Non-pigmented ciliary epithelial cell (primary cell): ENCODE data around the gene CISD3.
A peak's percentile ranks its signal among the peaks of the same experiment; 100 is the strongest.

ENCODE experiments used
- DNase-seq: peaks from one replicate; pipeline ENCODE4 v3.0.0-alpha.2; 2010; ENCODE audit warnings: low read depth

Gene CISD3, protein sequence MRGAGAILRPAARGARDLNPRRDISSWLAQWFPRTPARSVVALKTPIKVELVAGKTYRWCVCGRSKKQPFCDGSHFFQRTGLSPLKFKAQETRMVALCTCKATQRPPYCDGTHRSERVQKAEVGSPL

DNA sequence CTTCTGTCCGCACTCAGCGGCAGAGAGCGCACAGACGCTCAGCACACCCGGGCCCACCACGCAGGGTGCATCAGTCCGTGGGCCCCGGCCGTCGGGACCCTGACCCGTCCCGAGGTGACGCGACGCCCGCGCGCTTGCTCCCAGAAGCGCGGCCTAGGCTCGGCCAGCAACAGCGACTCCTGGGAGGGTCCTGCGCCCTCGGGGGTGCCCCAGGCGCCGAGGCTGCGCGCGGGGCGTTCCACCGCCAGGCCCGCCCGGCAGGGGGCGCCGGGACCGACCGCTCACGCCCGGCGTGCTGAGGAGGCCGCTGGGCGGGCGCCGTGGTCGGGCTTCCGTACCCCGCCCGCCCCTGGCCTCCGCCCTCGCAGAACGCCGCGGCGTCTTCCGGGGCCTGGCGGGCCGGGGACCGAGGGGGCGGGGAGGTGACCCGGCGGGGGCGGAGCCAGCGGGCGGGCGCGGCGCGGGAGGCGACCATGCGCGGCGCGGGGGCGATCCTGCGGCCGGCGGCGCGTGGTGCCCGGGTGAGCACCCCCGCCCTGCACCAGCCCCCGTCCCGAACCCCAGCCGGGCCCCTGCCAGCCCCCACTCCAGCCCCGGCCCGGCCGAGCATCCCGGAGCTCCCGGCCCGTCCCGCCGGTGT, at the start of gene CISD3:
CISD3 (plus strand) TSS at position 456 of the 640 bp plus-strand sequence; CDS start at position 474, 18 bp downstream.
- DNase-seq, result no peak

DNA sequence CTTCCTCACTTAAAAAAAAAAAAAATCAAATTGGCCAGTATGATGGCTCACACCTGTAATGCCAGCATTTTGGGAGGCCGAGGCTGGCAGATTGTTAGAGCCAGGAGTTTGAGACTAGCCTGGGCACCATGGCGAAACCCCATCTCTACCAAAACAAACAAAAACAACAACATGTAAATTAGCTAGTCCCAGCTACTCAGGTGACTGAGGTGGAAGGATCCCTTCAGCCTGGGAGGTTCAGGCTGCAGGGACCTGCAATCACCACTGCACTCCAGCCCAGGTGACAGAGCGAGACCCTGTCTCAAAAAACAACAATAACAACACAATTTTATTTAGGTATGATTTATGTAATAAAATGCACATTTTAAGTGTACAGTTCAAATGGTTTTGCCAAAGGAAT, 49.0 kb upstream of the CISD3 start:
- DNase-seq, result no peak

GRCh38 chr17:38685491-38685890, 44.6 kb upstream of the CISD3 start:
- DNase-seq, result no peak

DNA sequence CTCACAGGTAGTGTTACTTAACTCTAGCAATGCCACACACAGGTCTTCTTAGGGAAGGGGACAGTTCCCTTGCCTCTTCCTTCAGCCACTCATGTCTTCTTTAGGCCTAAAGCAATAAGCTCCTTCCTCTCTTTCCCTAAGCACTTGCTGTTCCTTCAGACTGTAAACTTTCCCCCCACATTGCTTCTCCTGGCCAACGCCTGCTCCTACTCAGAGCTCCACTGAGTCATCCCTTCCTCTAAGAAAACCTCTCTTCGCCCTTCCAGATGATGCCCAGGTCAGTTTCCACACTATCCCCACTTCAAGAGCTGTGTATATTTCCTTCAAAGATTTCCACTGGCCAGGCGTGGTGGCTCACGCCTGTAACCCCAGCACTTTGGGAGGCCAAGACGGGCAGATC, 42.9 kb upstream of the CISD3 start:
- peak; percentile 28 for DNase-seq

GRCh38 chr17:38690386-38690785, 39.8 kb upstream of the CISD3 start:
- no peak for DNase-seq

- DNase-seq, result no peak
Observed at GRCh38 chr17:38691154-38691553, 39.0 kb upstream of the CISD3 start.

GRCh38 chr17:38693700-38694329, 36.3 kb upstream of the CISD3 start:
- no peak for DNase-seq

GRCh38 chr17:38697061-38697820, 32.9 kb upstream of the CISD3 start:
- no peak for DNase-seq

DNA sequence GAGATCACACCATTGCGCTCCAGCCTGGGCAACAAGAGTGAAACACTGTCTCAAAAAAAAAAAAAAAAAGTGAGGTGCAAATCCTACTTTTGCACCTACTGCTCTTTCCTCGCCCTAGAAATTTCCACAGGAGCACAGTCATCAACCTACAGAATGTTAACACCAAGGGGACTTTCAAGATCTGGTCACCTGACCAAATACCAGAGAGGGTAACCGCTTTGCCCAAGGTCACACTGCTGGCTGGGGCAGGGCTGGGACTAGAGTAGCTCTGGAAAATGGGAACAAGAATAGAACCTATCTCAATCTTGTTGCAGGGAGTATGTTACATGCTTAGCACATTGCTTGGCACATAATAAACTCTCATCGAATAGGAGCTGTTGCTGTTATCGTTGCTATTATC, 31.4 kb upstream of the CISD3 start:
- DNase-seq, result no peak

DNA sequence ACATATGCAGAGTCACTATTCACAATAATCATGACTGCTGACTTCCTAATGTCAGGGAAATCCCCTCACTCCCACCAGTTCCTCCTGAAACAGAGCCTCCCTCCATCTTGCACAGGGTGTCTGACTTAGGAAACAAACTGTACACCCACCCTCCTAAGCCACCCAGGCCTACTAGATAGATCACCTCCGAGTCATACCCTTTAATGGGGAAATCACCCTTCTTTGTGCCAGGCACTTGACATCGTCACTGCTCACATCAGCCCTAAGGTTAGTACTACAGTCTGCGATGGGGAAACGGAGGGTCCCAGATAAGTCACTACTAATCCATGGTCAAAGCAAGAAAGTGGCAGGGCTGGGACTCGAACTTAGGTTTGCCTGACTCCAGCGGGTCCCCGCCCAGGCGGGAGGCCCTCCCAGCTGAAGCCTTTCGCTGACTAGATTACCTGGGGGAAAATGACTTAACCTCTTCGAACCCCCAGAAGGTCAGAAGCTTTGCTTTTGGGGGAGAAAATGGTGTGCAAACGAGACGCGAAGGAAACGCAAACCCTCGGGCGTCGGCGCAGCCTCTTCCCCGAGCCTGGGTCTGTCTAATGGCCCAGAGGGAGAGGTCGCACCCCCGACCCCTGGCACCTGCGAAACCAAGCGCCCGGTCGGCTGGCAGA, 28.5 kb upstream of the CISD3 start:
- peak; percentile 10 for DNase-seq

DNA sequence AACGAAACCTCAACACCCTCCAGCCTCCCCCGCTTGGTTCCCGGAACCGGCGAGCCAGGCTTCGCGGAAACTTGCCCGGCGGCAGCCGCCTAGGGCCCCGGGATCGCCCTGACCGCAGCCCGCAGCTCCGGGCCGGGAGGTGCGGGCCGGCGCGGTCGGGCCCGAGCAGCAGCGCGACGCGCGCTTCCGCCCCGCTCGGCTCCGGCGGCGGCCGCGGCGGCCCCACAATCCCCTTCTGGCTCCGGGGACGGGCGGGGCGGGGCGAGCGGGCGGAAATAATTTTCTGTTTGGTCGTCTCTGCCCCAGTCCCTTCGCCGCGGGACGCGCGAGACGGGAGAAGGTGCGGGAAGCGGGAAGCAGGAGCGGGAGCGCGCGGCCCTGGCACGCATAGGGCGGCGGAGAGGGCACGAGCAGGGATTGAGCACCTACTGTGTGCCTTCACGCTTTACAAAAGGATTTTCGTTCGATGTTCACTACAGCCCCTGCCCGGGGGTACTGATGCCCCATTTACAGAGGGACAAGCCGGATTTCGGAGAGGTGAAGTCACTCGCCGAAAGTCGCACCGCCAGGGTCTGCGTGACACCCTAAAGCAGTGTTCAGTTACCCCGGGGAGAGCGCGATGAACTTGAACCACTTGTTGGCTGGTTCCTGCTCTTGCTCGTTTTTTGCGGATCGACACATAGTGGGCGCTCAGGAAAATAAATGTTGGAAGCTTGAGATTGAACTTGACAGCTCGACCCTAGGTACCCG, 27.8 kb upstream of the CISD3 start:
- peak; percentile 11 for DNase-seq

DNA sequence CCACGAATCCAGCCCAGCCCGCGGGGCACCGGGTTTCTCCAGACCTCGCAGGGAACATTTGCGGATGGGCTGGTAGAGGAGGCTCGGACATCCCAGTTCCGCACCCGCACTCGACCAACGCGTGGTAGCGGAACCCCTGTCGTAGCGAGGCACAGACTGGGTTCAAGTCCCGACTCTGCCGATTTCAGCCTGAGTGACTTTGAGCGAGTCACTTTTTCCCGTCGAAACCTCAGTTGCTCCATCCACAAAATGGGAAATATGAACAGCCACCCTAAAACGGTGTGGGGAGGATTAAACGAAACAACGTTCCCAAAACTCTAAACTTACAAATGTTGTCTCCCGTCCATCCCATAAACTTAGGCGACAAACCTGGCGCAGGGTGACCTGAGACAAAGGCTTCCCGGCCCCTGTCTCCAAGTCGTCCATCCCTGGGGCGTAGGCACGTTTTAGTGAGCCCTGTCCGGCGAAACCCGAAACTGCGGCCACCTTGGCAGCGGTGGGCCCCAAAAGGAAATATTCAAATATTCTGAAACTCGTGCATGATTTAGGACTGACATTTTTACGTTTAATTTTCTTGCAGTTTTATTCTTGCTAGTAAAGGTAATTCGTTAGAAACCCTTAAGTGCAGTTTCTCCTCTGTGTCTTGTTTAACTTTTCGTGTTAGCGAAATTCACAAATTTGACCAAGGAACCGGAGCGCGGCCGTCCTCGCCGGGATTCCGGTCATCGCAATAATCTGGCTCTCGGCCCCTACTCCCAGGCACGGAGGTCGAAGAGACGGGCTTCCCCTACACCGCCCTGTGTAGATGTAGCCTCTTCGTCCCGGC, 27.0 kb upstream of the CISD3 start:
- no peak for DNase-seq

DNA sequence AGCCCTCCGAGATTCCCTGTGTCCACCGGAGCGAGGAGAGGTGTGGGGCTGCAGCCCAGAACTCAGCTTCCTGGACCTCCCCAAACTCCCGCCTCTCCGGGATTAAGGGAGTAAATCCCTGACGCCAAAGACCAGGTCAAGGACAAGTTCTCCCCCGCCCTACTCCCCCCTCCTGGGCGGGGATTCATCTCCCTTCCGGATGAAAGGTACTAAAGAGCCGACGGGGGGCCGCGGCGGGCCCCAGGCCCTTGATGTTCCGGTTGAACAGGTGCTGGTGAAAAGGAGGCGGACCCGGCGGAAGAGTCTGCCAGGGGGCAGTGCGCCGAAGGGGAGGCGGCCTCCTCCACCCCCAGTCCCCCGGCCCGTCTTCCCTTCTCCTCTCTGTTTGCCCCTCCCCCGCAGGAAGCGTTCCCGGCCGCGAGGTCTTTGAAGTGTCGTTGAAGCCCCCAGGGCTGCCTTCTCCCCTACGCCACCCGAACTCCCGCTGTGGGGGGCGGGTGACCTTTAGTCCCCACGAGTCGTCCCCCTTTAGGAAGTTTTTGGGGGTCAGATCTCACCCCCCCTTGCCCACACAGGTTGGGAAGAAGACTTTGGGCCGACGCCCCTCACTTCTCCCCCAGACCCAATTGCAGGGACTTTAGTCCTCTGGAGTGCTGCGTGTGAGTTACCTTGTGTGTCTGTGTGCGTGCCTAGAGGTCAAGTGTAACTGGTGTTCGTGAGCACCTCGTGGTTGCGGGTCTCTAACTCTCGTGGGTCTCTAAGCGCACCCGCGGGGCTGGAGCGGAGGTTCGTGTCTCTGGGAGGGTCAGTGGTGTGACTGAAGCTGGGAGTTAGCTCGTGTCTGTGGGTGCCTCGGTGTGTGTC, 26.2 kb upstream of the CISD3 start:
- DNase-seq, result no peak

GRCh38 chr17:38704606-38705522, 25.3 kb upstream of the CISD3 start, which contains the start of gene MLLT6:
Gene MLLT6 (plus strand): TSS chr17:38705273. CDS start chr17:38705633, 360 bp downstream.
- DNase-seq, result no peak

DNA sequence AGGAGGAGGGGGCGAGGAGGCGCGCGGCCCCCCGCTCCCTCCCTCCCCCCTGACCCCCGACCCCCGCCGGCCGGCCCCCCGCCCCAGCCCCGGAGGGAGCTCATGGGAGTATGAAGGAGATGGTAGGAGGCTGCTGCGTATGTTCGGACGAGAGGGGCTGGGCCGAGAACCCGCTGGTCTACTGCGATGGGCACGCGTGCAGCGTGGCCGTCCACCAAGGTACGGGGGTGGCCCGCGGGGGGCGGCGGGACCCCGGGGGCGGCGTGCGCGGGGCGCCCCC, 24.7 kb upstream of the CISD3 start:
- no peak for DNase-seq

GRCh38 chr17:38705803-38706504, 24.2 kb upstream of the CISD3 start:
- DNase-seq, result no peak

DNA sequence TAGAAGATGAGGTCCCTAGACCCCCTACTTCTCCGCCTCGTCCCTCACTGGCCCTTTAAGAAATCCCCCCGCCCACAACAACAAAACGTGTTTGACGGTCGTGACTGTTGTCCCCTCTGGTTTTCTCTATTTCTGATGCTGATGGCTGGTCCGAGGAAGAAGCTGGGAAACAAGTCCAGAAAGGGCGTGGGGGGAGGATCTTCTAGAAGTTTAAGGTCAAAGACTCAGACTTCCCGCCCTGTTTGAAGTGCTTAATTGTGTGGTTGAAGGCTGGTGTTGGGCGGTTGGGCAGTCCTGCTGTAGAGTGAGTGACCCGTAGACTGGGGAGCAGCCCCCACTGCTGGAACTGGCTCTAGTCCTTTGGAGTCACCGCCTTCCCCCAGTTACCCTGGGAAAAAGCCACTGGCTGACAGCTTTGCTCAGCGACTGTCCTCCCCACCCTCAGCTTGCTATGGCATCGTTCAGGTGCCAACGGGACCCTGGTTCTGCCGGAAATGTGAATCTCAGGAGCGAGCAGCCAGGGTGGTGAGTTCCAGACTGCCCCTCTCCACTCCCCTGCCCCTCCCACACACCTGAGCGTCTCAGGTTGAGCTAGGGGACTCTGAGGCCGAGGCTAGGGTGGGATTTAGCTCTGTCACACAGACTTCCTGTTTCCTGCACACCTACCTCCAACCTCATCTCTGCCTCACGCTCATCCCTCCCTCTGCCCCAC, 23.5 kb upstream of the CISD3 start:
- DNase-seq, result no peak
